GM12878 (cell line): Measurements from ENCODE around the gene ZDHHC11. TPM values are rescaled to one million over a fixed set of nuclear protein-coding genes. Genes with fewer than 3 reads are reported as not detected.

ENCODE experiments used
- ATAC-seq: fragments of 200-7000 bp; cut with Tn5 transposase; 3 replicates; pipeline ENCODE4 v1.9.1; 2020; ENCODE audit warnings: mild to moderate bottlenecking, moderate library complexity
- BruUV-seq: library from RNA; stranded (reverse); fragments of 400-500 nt; replicated peaks from 2 replicates; lab custom pipeline; 2021; lab: Mats Ljungman, UMichigan
- CTCF ChIA-PET: fragments of 300-600 bp; sonication (Branson Sonifier 250); formaldehyde crosslinking; extraction: SDS; loops from one replicate; lab custom pipeline; 2021; ENCODE audit warnings: inconsistent platforms; lab: Yijun Ruan, JAX
- POLR2A ChIA-PET: fragments of 350-600 bp; formaldehyde crosslinking; extraction: SDS; loops from one replicate; lab custom pipeline; 2021; ENCODE audit warnings: inconsistent platforms; lab: Charles Lee
- RAD21 ChIA-PET: fragments of 300-600 bp; sonication (Branson Sonifier 250); formaldehyde crosslinking; loops from one replicate; lab custom pipeline; 2023; ENCODE audit warnings: antibody characterized with exemption; ENCODE audit not compliant: unreplicated experiment; lab: Charles Lee
- SMC1A ChIA-PET: fragments of 300-600 bp; sonication (Branson Sonifier 250); formaldehyde crosslinking; loops from one replicate; lab custom pipeline; 2023; ENCODE audit not compliant: unreplicated experiment, uncharacterized antibody; lab: Charles Lee
- DNase-seq: peaks from one replicate; pipeline ENCODE4 v3.0.0-alpha.2; 2011; ENCODE audit warnings: low read depth, low spot score
- FAIRE-seq: peaks from 3 replicates; lab custom pipeline; 2011; peaks lifted over from hg19 to GRCh38; lab: Jason Lieb, UNC
- H2AFZ ChIP-seq: 2 replicates; pipeline ENCODE4 v1.6.0; 2011; ENCODE audit warnings: low read depth, low read length, control low read depth; ENCODE audit not compliant: control insufficient read depth
- H3K27ac ChIP-seq: 2 replicates; pipeline ENCODE4 v1.5.1; 2011; ENCODE audit warnings: control low read depth; ENCODE audit not compliant: control insufficient read depth, insufficient read depth
- H3K27me3 ChIP-seq, 2 experiments: replicated peaks in 1 of 2; 2 replicates each; pipeline versions ENCODE4 v1.6.0 to v1.6.1; 2011; ENCODE audit warnings: low read length in 1 of 2; ENCODE audit not compliant: control insufficient read depth in 2 of 2, insufficient read depth in 2 of 2
- H3K36me3 ChIP-seq, 2 experiments: 2 replicates each; pipeline ENCODE4 v1.5.1; 2011; ENCODE audit warnings: low read length in 1 of 2; ENCODE audit not compliant: control insufficient read depth in 2 of 2, insufficient read depth in 2 of 2
- H3K4me1 ChIP-seq: 2 replicates; pipeline ENCODE4 v1.6.1; 2011; ENCODE audit warnings: mild to moderate bottlenecking, low read length, moderate library complexity, mixed read lengths; ENCODE audit not compliant: control insufficient read depth, insufficient read depth
- H3K4me2 ChIP-seq: 2 replicates; pipeline ENCODE4 v1.6.0; 2011; ENCODE audit warnings: control low read depth; ENCODE audit not compliant: control insufficient read depth, insufficient read depth
- H3K4me3 ChIP-seq: fragments of 200-600 bp; sonication (generic); 2 replicates; pipeline ENCODE4 v1.5.1; 2016
- H3K79me2 ChIP-seq: 2 replicates; pipeline ENCODE4 v1.6.0; 2011; ENCODE audit warnings: low read length; ENCODE audit not compliant: control insufficient read depth, insufficient read depth
- H3K9ac ChIP-seq: 2 replicates; pipeline ENCODE4 v1.8.0; 2011; ENCODE audit warnings: low read length, control low read depth, mixed read lengths; ENCODE audit not compliant: control insufficient read depth, insufficient read depth
- H3K9me3 ChIP-seq: replicated peaks from 3 replicates; pipeline ENCODE4 v1.5.1; 2011; ENCODE audit warnings: mild to moderate bottlenecking, low read length; ENCODE audit not compliant: control insufficient read depth, insufficient read depth
- H4K20me1 ChIP-seq: 2 replicates; pipeline ENCODE4 v1.6.0; 2011; ENCODE audit not compliant: control insufficient read depth, insufficient read depth
- CBX5 ChIP-seq: sonication (generic); IDR thresholded peaks from 2 replicates; pipeline ENCODE4 v1.6.1; 2016; ENCODE audit warnings: low read depth, moderate library complexity, mild to moderate bottlenecking, inconsistent platforms
- CHD4 ChIP-seq: fragments of 200-600 bp; sonication (generic); IDR thresholded peaks from 2 replicates; pipeline ENCODE4 v1.6.1; 2016; ENCODE audit warnings: mild to moderate bottlenecking
- CREB1 ChIP-seq: IDR thresholded peaks from 2 replicates; pipeline ENCODE4 v1.6.1; 2012; ENCODE audit warnings: low read depth, mild to moderate bottlenecking, inconsistent platforms
- EZH2 ChIP-seq: IDR thresholded peaks from 2 replicates; pipeline ENCODE4 v1.6.1; 2012; ENCODE audit warnings: low read depth, mild to moderate bottlenecking, control low read depth, inconsistent platforms, low read length, borderline replicate concordance; ENCODE audit not compliant: control insufficient read depth
- FOXM1 ChIP-seq: IDR thresholded peaks from 2 replicates; pipeline ENCODE4 v1.6.1; 2012; ENCODE audit warnings: low read depth, mild to moderate bottlenecking, inconsistent platforms, low read length, moderate library complexity
- JUND ChIP-seq: IDR thresholded peaks from 2 replicates; pipeline ENCODE4 v1.6.1; 2012; ENCODE audit warnings: low read depth, mild to moderate bottlenecking, low read length, improper control_type of control experiment, moderate library complexity
- NFIC ChIP-seq: IDR thresholded peaks from 2 replicates; pipeline ENCODE4 v1.6.1; 2012; ENCODE audit warnings: low read depth, mild to moderate bottlenecking, inconsistent platforms, low read length, moderate library complexity
- NFXL1 ChIP-seq: fragments of 450-650 bp; IDR thresholded peaks from 2 replicates; pipeline ENCODE4 v1.6.1; 2017; ENCODE audit warnings: antibody characterized with exemption, mild to moderate bottlenecking, borderline replicate concordance
- SRF ChIP-seq, 2 experiments: IDR thresholded peaks; 2 replicates each; pipeline ENCODE4 v1.6.1; 2011; ENCODE audit warnings: low read depth in 2 of 2, low read length in 2 of 2, mild to moderate bottlenecking in 1 of 2, moderate library complexity in 1 of 2
- WGBS: methylation state at CpG from one replicate; pipeline ENCODE4 v1.1.6; 2016; ENCODE audit warnings: low lambda C conversion rate; ENCODE audit not compliant: insufficient replicate concordance, insufficient coverage; ENCODE audit errors: missing lambda C conversion rate; 5-methylcytosine and 5-hydroxymethylcytosine counted together
- in situ Hi-C: fragments of 300-500 bp; cut with MboI; formaldehyde crosslinking; loops from 9 replicates; pipeline ENCODE4 v1.14.3; 2018; ENCODE audit warnings: mixed read lengths
- intact Hi-C: fragments of 100-400 bp; cut with micrococcal nuclease; formaldehyde crosslinking; loops from one replicate; pipeline ENCODE4 v1.14.2; 2022; ENCODE audit not compliant: unreplicated experiment
- polyA plus RNA-seq, 11 experiments: library from polyadenylated mRNA; depleted of rRNA in 4 of 11; unstranded in 6 of 11; stranded (reverse) in 5 of 11; fragments of >200 nt; fragmentation: Nextera tagmentation in 4 of 11; fragmentation: Illumina TruSeq in 1 of 11; extraction: Ambion mirVana in 4 of 11; extraction: Trizol in 1 of 11; gene quantifications; 1 replicate in 1 of 11; 2 replicates in 10 of 11; pipeline versions ENCODE4 v1.2.1 to v1.2.3, GENCODE V29; 2011 to 2016; ENCODE audit warnings: inconsistent platforms in 2 of 11, missing spikeins in 2 of 11, low read depth in 1 of 11
- total RNA-seq, 4 experiments: library from RNA; depleted of rRNA in 3 of 4; stranded (reverse); fragments of >200 nt in 3 of 4; fragmentation: Illumina TruSeq in 1 of 4; extraction: Trizol in 1 of 4; gene quantifications; 2 replicates each; pipeline versions ENCODE4 v1.2.1 to v1.2.3, GENCODE V29; 2013 to 2021
- TF ChIP-seq, protein P1 (sequence below): IDR thresholded peaks from 2 replicates; pipeline ENCODE4 v1.6.1; 2011; ENCODE audit warnings: low read depth, mild to moderate bottlenecking, low read length, moderate library complexity, borderline replicate concordance; ENCODE audit errors: extremely low read depth
- TF ChIP-seq, protein P2 (sequence below): IDR thresholded peaks from 2 replicates; pipeline ENCODE4 v1.6.1; 2012; ENCODE audit warnings: low read depth, low read length, improper control_type of control experiment

ZDHHC11 gene
- total and polyA plus RNA-seq, 10 of the 15 experiments (the other 5 are each of a cell fraction or from before 2014, with no cell fraction given): 0.04 to 1.4 (median 0.30) TPM

DNA sequence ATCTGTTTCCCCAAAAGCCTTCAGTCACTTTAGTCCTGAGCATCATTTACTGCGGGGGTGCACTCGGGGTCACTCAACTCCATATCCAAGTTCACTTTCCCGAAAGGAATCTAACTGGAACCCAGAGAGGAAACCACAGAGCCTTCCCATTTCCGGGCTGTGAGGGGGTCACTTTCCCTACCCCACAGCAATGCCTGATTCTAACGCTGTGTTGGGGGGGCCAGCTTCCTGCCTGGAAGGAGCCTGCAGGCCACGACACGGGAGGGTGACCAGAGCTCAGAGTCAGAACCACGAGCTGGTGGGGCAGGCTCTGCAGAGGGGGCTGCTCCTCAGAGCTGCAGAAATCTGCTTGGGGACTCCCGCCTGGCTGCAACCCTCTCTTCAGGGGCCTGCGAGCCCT lies 21.5 kb upstream of the ZDHHC11 start:
- H3K4me3 ChIP-seq: no peak overlapping the region
- H3K4me2 ChIP-seq: no peak overlapping the region
- POLR2A ChIA-PET: no interaction called here

More for the DNA sequence above, 21.5 kb upstream of the ZDHHC11 start:
- ATAC-seq (no peak), DNase-seq (no peak), FAIRE-seq (no peak)
- H3K9me3 ChIP-seq: no peaks in the 10 kb centered on the region
- ChIA-PET RAD21 (no interaction called here), SMC1A (no interaction called here), CTCF (interaction anchor here (1.2 kb wide), 1 partner anchor 555 kb away, joined by 3 read pairs; no protein-coding TSS in a partner anchor)
- H3K36me3 ChIP-seq: peaks cover 37 to 38% of the 10 kb centered on the region in 2 experiments
- no peak overlapping the region for H2AFZ ChIP-seq
- 0 out of 2 replicates have a peak, but pooled peaks cover 3% of the 10 kb centered on the region for H4K20me1 ChIP-seq
- TF ChIP-seq JUND: no peak
- TF ChIP-seq, protein P1, sequence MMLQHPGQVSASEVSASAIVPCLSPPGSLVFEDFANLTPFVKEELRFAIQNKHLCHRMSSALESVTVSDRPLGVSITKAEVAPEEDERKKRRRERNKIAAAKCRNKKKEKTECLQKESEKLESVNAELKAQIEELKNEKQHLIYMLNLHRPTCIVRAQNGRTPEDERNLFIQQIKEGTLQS: no peak
- no peak for TF ChIP-seq EZH2
- TF ChIP-seq CBX5: no peak
- no peak for TF ChIP-seq NFIC
- TF ChIP-seq, protein P2, sequence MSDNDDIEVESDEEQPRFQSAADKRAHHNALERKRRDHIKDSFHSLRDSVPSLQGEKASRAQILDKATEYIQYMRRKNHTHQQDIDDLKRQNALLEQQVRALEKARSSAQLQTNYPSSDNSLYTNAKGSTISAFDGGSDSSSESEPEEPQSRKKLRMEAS: no peak
- no peak for TF ChIP-seq NFXL1
- TF ChIP-seq SRF (IDR thresholded peaks at IDR 0.05; ENCODE audit: low read depth in 2 of 2, low read length in 2 of 2): no peak
- TF ChIP-seq CREB1: no peak
- TF ChIP-seq CHD4: no peak
- TF ChIP-seq FOXM1: no peak
- no peaks in the 10 kb centered on the region for H3K4me1 ChIP-seq
- no peaks in the 10 kb centered on the region for H3K79me2 ChIP-seq
- no TSS peak for BruUV-seq
- WGBS: 79% methylated on average over 10 of the region's 10 CpGs
- in situ Hi-C loops: no loop called here
- no peak overlapping the region for H3K9ac ChIP-seq
- intact Hi-C loops: no loop called here
- H3K27me3 ChIP-seq: no peaks in the 10 kb centered on the region
- H3K27ac ChIP-seq: no peak overlapping the region
